DOHH2 (cell line): ENCODE measurements around the gene ZNF573.

Experiments
- H3F3A ChIP-seq: fragments of 200-600 bp; sonication (generic), shearing (Covaris generic); 2 replicates; pipeline ENCODE4 v1.6.0; 2016; ENCODE audit warnings: antibody characterized with exemption, mild to moderate bottlenecking; ENCODE audit not compliant: control insufficient read depth, insufficient read depth
- H3K27ac ChIP-seq: fragments of 200-600 bp; sonication (generic); 2 replicates; pipeline ENCODE4 v1.5.1; 2014; ENCODE audit warnings: low read depth, mild to moderate bottlenecking, low read length, moderate library complexity
- H3K27me3 ChIP-seq: fragments of 200-600 bp; sonication (generic); 2 replicates; pipeline ENCODE4 v1.6.1; 2014; ENCODE audit warnings: mild to moderate bottlenecking, low read length, mixed read lengths; ENCODE audit not compliant: control insufficient read depth
- H3K36me3 ChIP-seq: fragments of 200-600 bp; sonication (generic); 2 replicates; pipeline ENCODE4 v1.6.1; 2014; ENCODE audit warnings: mild to moderate bottlenecking, low read length, moderate library complexity, mixed read lengths; ENCODE audit not compliant: control insufficient read depth
- H3K4me1 ChIP-seq: fragments of 200-600 bp; sonication (generic); 2 replicates; pipeline ENCODE4 v1.6.1; 2014; ENCODE audit warnings: mild to moderate bottlenecking, low read length, mixed read lengths; ENCODE audit not compliant: control insufficient read depth
- H3K4me2 ChIP-seq: fragments of 200-600 bp; sonication (generic); 2 replicates; pipeline ENCODE4 v1.6.0; 2014; ENCODE audit warnings: mild to moderate bottlenecking, low read length, moderate library complexity
- H3K4me3 ChIP-seq: fragments of 200-600 bp; sonication (generic); 2 replicates; pipeline ENCODE4 v1.5.1; 2014; ENCODE audit warnings: mild to moderate bottlenecking, low read length, mixed read lengths
- H3K79me2 ChIP-seq: fragments of 200-600 bp; sonication (generic); 2 replicates; pipeline ENCODE4 v1.6.1; 2014; ENCODE audit warnings: mild to moderate bottlenecking, low read length, mixed read lengths; ENCODE audit not compliant: control insufficient read depth
- H3K9me2 ChIP-seq: fragments of 200-600 bp; sonication (generic); replicated peaks from 2 replicates; pipeline ENCODE4 v1.6.1; 2014; ENCODE audit warnings: mild to moderate bottlenecking, low read length, mixed read lengths; ENCODE audit not compliant: control insufficient read depth
- H3K9me3 ChIP-seq: fragments of 200-600 bp; sonication (generic); 2 replicates; pipeline ENCODE4 v1.6.1; 2014; ENCODE audit warnings: antibody characterized with exemption, low read length, mixed read lengths; ENCODE audit not compliant: control insufficient read depth, insufficient read depth
- H4K20me1 ChIP-seq: fragments of 200-600 bp; sonication (generic); 2 replicates; pipeline ENCODE4 v1.6.0; 2014; ENCODE audit warnings: low read depth, mild to moderate bottlenecking, antibody characterized with exemption, low read length, moderate library complexity; ENCODE audit not compliant: control insufficient read depth, insufficient read depth
- EZH2phosphoT487 ChIP-seq: fragments of 200-600 bp; sonication (generic); IDR thresholded peaks from 2 replicates; pipeline ENCODE4 v1.6.1; 2017; ENCODE audit warnings: borderline replicate concordance, mild to moderate bottlenecking, antibody characterized with exemption, low read length, moderate library complexity, mixed read lengths
- TF ChIP-seq, protein P1 (sequence below): fragments of 200-600 bp; sonication (generic); IDR thresholded peaks from one replicate; pipeline ENCODE4 v1.5.1; 2014; ENCODE audit warnings: antibody characterized with exemption, mild to moderate bottlenecking, low read depth, low read length; ENCODE audit not compliant: poor library complexity, severe bottlenecking

The ZNF573 gene

DNA sequence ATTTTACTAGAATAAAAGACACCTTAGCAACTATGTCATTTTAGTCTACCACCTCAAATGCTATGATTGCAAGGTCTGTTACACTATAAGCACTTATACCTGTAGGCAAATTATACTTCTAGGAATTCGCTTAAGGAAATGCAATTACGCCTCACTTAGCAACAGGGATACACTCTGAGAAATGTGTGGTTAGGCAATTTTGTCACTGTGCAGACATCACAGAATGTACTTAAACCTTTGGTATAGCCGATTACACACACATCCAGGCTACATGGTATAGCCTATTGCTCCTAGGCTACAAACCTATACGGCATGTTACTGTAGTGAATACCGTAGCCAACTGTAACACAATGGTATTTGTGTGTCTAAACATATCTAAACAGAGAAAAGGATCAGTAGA, 30.0 kb upstream of the ZNF573 start:
- H3K4me1 ChIP-seq, result no peaks in the 10 kb centered on the region
- H3K4me3 ChIP-seq, result no peak overlapping the region
- no peaks in the 10 kb centered on the region for H3K36me3 ChIP-seq
- H3K9me2 ChIP-seq, result no peaks in the 10 kb centered on the region
- H3K79me2 ChIP-seq, result no peaks in the 10 kb centered on the region
- no peaks in the 10 kb centered on the region for H4K20me1 ChIP-seq
- peaks cover 16% of the 10 kb centered on the region; the same call in 1 of the 2 replicates for H3K9me3 ChIP-seq
- H3K27ac ChIP-seq, result no peak overlapping the region
- H3K4me2 ChIP-seq, result no peak overlapping the region
- no peaks in the 10 kb centered on the region for H3K27me3 ChIP-seq
- H3F3A ChIP-seq, result no peaks in the 10 kb centered on the region
- TF ChIP-seq EZH2phosphoT487, result no peak
- TF ChIP-seq, protein P1, sequence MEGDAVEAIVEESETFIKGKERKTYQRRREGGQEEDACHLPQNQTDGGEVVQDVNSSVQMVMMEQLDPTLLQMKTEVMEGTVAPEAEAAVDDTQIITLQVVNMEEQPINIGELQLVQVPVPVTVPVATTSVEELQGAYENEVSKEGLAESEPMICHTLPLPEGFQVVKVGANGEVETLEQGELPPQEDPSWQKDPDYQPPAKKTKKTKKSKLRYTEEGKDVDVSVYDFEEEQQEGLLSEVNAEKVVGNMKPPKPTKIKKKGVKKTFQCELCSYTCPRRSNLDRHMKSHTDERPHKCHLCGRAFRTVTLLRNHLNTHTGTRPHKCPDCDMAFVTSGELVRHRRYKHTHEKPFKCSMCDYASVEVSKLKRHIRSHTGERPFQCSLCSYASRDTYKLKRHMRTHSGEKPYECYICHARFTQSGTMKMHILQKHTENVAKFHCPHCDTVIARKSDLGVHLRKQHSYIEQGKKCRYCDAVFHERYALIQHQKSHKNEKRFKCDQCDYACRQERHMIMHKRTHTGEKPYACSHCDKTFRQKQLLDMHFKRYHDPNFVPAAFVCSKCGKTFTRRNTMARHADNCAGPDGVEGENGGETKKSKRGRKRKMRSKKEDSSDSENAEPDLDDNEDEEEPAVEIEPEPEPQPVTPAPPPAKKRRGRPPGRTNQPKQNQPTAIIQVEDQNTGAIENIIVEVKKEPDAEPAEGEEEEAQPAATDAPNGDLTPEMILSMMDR, result no peak

GRCh38 chr19:37803249-37803840, 24.0 kb upstream of the ZNF573 start:
- no peaks in the 10 kb centered on the region for H3K36me3 ChIP-seq
- H4K20me1 ChIP-seq, result no peaks in the 10 kb centered on the region
- no peaks in the 10 kb centered on the region for H3K79me2 ChIP-seq
- no peak overlapping the region for H3K4me3 ChIP-seq
- no peaks in the 10 kb centered on the region for H3K9me2 ChIP-seq
- no peak overlapping the region for H3K27ac ChIP-seq
- H3F3A ChIP-seq, result no peaks in the 10 kb centered on the region
- peaks cover 34% of the 10 kb centered on the region for H3K9me3 ChIP-seq
- no peaks in the 10 kb centered on the region for H3K27me3 ChIP-seq
- TF ChIP-seq, protein P1, result no peak
- no peak for TF ChIP-seq EZH2phosphoT487
- no peaks in the 10 kb centered on the region for H3K4me1 ChIP-seq
- no peak overlapping the region for H3K4me2 ChIP-seq

GRCh38 chr19:37790244-37790925, 11.0 kb upstream of the ZNF573 start:
- Histone ChIP-seq H3K9me2 (no peaks in the 10 kb centered on the region), H3K9me3 (peaks cover 6% of the 10 kb centered on the region)

More at GRCh38 chr19:37790244-37790925, 11.0 kb upstream of the ZNF573 start:
- no peaks in the 10 kb centered on the region for H3K79me2 ChIP-seq
- H3K4me1 ChIP-seq, result no peaks in the 10 kb centered on the region
- TF ChIP-seq, protein P1, result no peak
- TF ChIP-seq EZH2phosphoT487, result no peak
- H3K36me3 ChIP-seq, result no peaks in the 10 kb centered on the region
- no peak overlapping the region for H3K27ac ChIP-seq
- H3K4me3 ChIP-seq, result no peak overlapping the region
- H3K27me3 ChIP-seq, result no peaks in the 10 kb centered on the region
- H4K20me1 ChIP-seq, result no peaks in the 10 kb centered on the region
- H3F3A ChIP-seq, result no peaks in the 10 kb centered on the region
- H3K4me2 ChIP-seq, result no peak overlapping the region
